Neural progenitor cell (in vitro differentiated cells): ENCODE data around the gene SMPDL3A. TPM values are rescaled to one million over a fixed set of nuclear protein-coding genes. Genes with fewer than 3 reads are reported as not detected.

Source experiments
- DNase-seq: peaks from one replicate; pipeline ENCODE4 v3.0.0-alpha.2; 2016; ENCODE audit warnings: low spot score
- H2AFZ ChIP-seq: fragments of 200-600 bp; sonication (generic); replicated peaks from 2 replicates; pipeline ENCODE4 v1.6.1; 2016; ENCODE audit warnings: antibody characterized with exemption
- H3F3A ChIP-seq: fragments of 200-600 bp; sonication (generic); 2 replicates; pipeline ENCODE4 v1.6.1; 2016; ENCODE audit warnings: antibody characterized with exemption, low read depth
- H3K27ac ChIP-seq: fragments of 200-600 bp; sonication (generic); 2 replicates; pipeline ENCODE4 v1.5.1; 2016; ENCODE audit warnings: mild to moderate bottlenecking
- H3K27me3 ChIP-seq: fragments of 200-600 bp; sonication (generic); 2 replicates; pipeline ENCODE4 v1.6.1; 2016; ENCODE audit warnings: mild to moderate bottlenecking, moderate library complexity
- H3K36me3 ChIP-seq: fragments of 200-600 bp; sonication (generic); 2 replicates; pipeline ENCODE4 v1.5.1; 2016
- H3K4me1 ChIP-seq: fragments of 200-600 bp; sonication (generic); 2 replicates; pipeline ENCODE4 v1.6.1; 2016; ENCODE audit warnings: mixed run types
- H3K4me2 ChIP-seq: fragments of 200-600 bp; sonication (generic); 2 replicates; pipeline ENCODE4 v1.6.1; 2016
- H3K4me3 ChIP-seq: fragments of 200-600 bp; sonication (generic); 2 replicates; pipeline ENCODE4 v1.5.1; 2016
- H3K79me2 ChIP-seq: fragments of 200-600 bp; sonication (generic); 2 replicates; pipeline ENCODE4 v1.6.1; 2016; ENCODE audit warnings: low read depth
- H3K9ac ChIP-seq: fragments of 200-600 bp; sonication (generic); 2 replicates; pipeline ENCODE4 v1.6.1; 2016
- H3K9me3 ChIP-seq: fragments of 200-600 bp; sonication (generic); 2 replicates; pipeline ENCODE4 v1.5.1; 2016; ENCODE audit warnings: low read depth
- H4K20me1 ChIP-seq: fragments of 200-600 bp; sonication (generic); 2 replicates; pipeline ENCODE4 v1.6.1; 2016; ENCODE audit warnings: low read depth
- H3K27ac Mint-ChIP-seq: 3 replicates; pipeline ENCODE4 v1.8.0; 2021; ENCODE audit warnings: mixed read lengths
- H3K27me3 Mint-ChIP-seq: 2 replicates; pipeline ENCODE4 v1.8.0; 2022; ENCODE audit warnings: low read depth, mild to moderate bottlenecking, inconsistent platforms, moderate library complexity, mixed read lengths; ENCODE audit not compliant: insufficient read depth
- H3K36me3 Mint-ChIP-seq: 3 replicates; pipeline ENCODE4 v1.8.0; 2021; ENCODE audit warnings: mixed read lengths
- H3K4me1 Mint-ChIP-seq: 3 replicates; pipeline ENCODE4 v1.8.0; 2021; ENCODE audit warnings: mixed read lengths
- H3K4me3 Mint-ChIP-seq: 3 replicates; pipeline ENCODE4 v1.8.0; 2021; ENCODE audit warnings: mild to moderate bottlenecking, moderate library complexity, mixed read lengths
- H3K9me3 Mint-ChIP-seq: 3 replicates; pipeline ENCODE4 v1.8.0; 2020; ENCODE audit warnings: mixed read lengths
- CTCF ChIP-seq: fragments of 200-600 bp; sonication (generic); IDR thresholded peaks from 2 replicates; pipeline ENCODE4 v1.5.1; 2017; ENCODE audit warnings: antibody characterized with exemption, mild to moderate bottlenecking
- EZH2 ChIP-seq: fragments of 200-600 bp; sonication (generic); IDR thresholded peaks from 2 replicates; pipeline ENCODE4 v1.6.1; 2017; ENCODE audit warnings: antibody characterized with exemption, mild to moderate bottlenecking, moderate library complexity
- EZH2phosphoT487 ChIP-seq: fragments of 200-600 bp; sonication (generic); IDR thresholded peaks from 2 replicates; pipeline ENCODE4 v1.6.1; 2017; ENCODE audit warnings: antibody characterized with exemption
- total RNA-seq: library from RNA; depleted of rRNA; stranded (reverse); fragments of >200 nt; gene quantifications from 2 replicates; pipeline ENCODE4 v1.2.3, GENCODE V29; 2015; ENCODE audit warnings: low replicate concordance

Gene SMPDL3A
- total RNA-seq, 1 donor from 2014 or later: 2.0 TPM

GRCh38 chr6:122788208-122788607, 850 bp upstream of the SMPDL3A start:
- peaks cover 33% of the 10 kb centered on the region for H3F3A ChIP-seq
- no peak overlapping the region for H3K9ac ChIP-seq
- H2AFZ ChIP-seq: no peak overlapping the region
- H3K4me3 Mint-ChIP-seq: peak overlapping the region; percentile 64
- peak overlapping the region; percentile 87 for H3K4me2 ChIP-seq
- TF ChIP-seq EZH2phosphoT487 (no peak), EZH2 (no peak), CTCF (no peak)
- no peaks in the 10 kb centered on the region for H3K79me2 ChIP-seq
- H3K4me1 Mint-ChIP-seq: peaks cover 37% of the 10 kb centered on the region
- DNase-seq: no peak
- H3K4me1 ChIP-seq: peaks cover 17% of the 10 kb centered on the region
- H4K20me1 ChIP-seq: no peaks in the 10 kb centered on the region
- no peak overlapping the region for H3K27ac Mint-ChIP-seq
- H3K27me3 Mint-ChIP-seq: peaks cover 6% of the 10 kb centered on the region
- H3K9me3 ChIP-seq: no peaks in the 10 kb centered on the region
- no peaks in the 10 kb centered on the region for H3K9me3 Mint-ChIP-seq
- H3K36me3 Mint-ChIP-seq: no peaks in the 10 kb centered on the region
- H3K36me3 ChIP-seq: no peaks in the 10 kb centered on the region
- H3K27ac ChIP-seq: no peak overlapping the region
- peaks cover 50% of the 10 kb centered on the region for H3K27me3 ChIP-seq
- peak overlapping the region; percentile 76 for H3K4me3 ChIP-seq

GRCh38 chr6:122788663-122789181, 336 bp upstream of the SMPDL3A start:
- H3K27me3 ChIP-seq: peaks cover 50% of the 10 kb centered on the region
- no peak for TF ChIP-seq CTCF
- TF ChIP-seq EZH2: no peak
- no peak for TF ChIP-seq EZH2phosphoT487
- H3K36me3 Mint-ChIP-seq: no peaks in the 10 kb centered on the region
- peak overlapping the region; percentile 87 for H3K4me2 ChIP-seq
- H3K9ac ChIP-seq: peak overlapping the region; percentile 50
- H3K9me3 Mint-ChIP-seq: no peaks in the 10 kb centered on the region
- peaks cover 17% of the 10 kb centered on the region for H3K4me1 ChIP-seq
- H2AFZ ChIP-seq: peak overlapping the region; percentile 99
- DNase-seq: peak; percentile 32
- H3K4me3 ChIP-seq: peak overlapping the region; percentile 76
- H3F3A ChIP-seq: peaks cover 33% of the 10 kb centered on the region
- no peak overlapping the region for H3K27ac ChIP-seq
- H3K27ac Mint-ChIP-seq: peak overlapping the region; percentile 47
- H3K79me2 ChIP-seq: no peaks in the 10 kb centered on the region
- no peaks in the 10 kb centered on the region for H3K9me3 ChIP-seq
- peaks cover 6% of the 10 kb centered on the region for H3K27me3 Mint-ChIP-seq
- peak overlapping the region; percentile 99 for H3K4me3 Mint-ChIP-seq
- no peaks in the 10 kb centered on the region for H3K36me3 ChIP-seq
- H4K20me1 ChIP-seq: no peaks in the 10 kb centered on the region
- peaks cover 37% of the 10 kb centered on the region for H3K4me1 Mint-ChIP-seq

- Histone ChIP-seq H3K36me3 (no peaks in the 10 kb centered on the region), H3K4me2 (peak overlapping the region; percentile 87), H4K20me1 (no peaks in the 10 kb centered on the region), H3K79me2 (no peaks in the 10 kb centered on the region), H3K27me3 (peaks cover 50% of the 10 kb centered on the region), H3K4me3 (peak overlapping the region; percentile 76), H3K27ac (no peak overlapping the region), H2AFZ (peak overlapping the region; percentile 99), H3K9me3 (no peaks in the 10 kb centered on the region), H3F3A (peaks cover 33% of the 10 kb centered on the region), H3K9ac (peak overlapping the region; percentile 50), H3K4me1 (peaks cover 17% of the 10 kb centered on the region)
- DNase-seq: peak; percentile 39
- peaks cover 37% of the 10 kb centered on the region for H3K4me1 Mint-ChIP-seq
- H3K4me3 Mint-ChIP-seq: peak overlapping the region; percentile 99
- peak overlapping the region; percentile 98 for H3K27ac Mint-ChIP-seq
- H3K27me3 Mint-ChIP-seq: peaks cover 6% of the 10 kb centered on the region
- H3K9me3 Mint-ChIP-seq: no peaks in the 10 kb centered on the region
- H3K36me3 Mint-ChIP-seq: no peaks in the 10 kb centered on the region
- TF ChIP-seq EZH2phosphoT487 (no peak), EZH2 (no peak), CTCF (no peak)
These were observed 967 bp downstream of the SMPDL3A start for GRCh38 chr6:122790028-122790422.
